Liver (tissue), 9 donors: ENCODE measurements around the gene VPS26B. TPM values are rescaled to one million over a fixed set of nuclear protein-coding genes. Genes with fewer than 3 reads are reported as not detected.

Experiments
- DNase-seq: peaks from one replicate; pipeline ENCODE4 v3.0.0-alpha.2; 2017; ENCODE audit warnings: low spot score
- H3K27ac ChIP-seq, 2 donors: one replicate each; pipeline ENCODE4 v1.7.0; 2013; ENCODE audit warnings: inconsistent platforms in 2 of 2, low read length in 2 of 2, control low read depth in 1 of 2, low read depth in 1 of 2, mild to moderate bottlenecking in 1 of 2
- H3K27me3 ChIP-seq, 4 donors: one replicate each; pipeline versions ENCODE4 v1.6.1 to v1.7.0; 2013; ENCODE audit warnings: low read length in 3 of 4, inconsistent platforms in 1 of 4, mild to moderate bottlenecking in 1 of 4, moderate library complexity in 1 of 4; ENCODE audit not compliant: control insufficient read depth in 4 of 4, insufficient read depth in 4 of 4
- H3K36me3 ChIP-seq, 4 donors: one replicate each; pipeline versions ENCODE4 v1.6.1 to v1.7.0; 2013; ENCODE audit warnings: low read length in 3 of 4, mild to moderate bottlenecking in 3 of 4, low read depth in 1 of 4, moderate library complexity in 1 of 4; ENCODE audit not compliant: control insufficient read depth in 4 of 4, insufficient read depth in 3 of 4
- H3K4me1 ChIP-seq, 4 donors: one replicate each; pipeline versions ENCODE4 v1.6.1 to v1.7.0; 2013; ENCODE audit warnings: low read length in 3 of 4, mild to moderate bottlenecking in 3 of 4, moderate library complexity in 1 of 4; ENCODE audit not compliant: control insufficient read depth in 4 of 4, insufficient read depth in 4 of 4
- H3K4me3 ChIP-seq, 3 donors: one replicate each; pipeline versions ENCODE4 v1.6.1 to v1.7.0; 2013; ENCODE audit warnings: low read length in 3 of 3, control low read depth in 1 of 3, low read depth in 1 of 3, mild to moderate bottlenecking in 1 of 3
- H3K9ac ChIP-seq, 2 donors: one replicate each; pipeline ENCODE4 v1.7.0; 2013; ENCODE audit warnings: low read length in 2 of 2, mild to moderate bottlenecking in 2 of 2, moderate library complexity in 2 of 2, control low read depth in 1 of 2, low read depth in 1 of 2
- H3K9me3 ChIP-seq, 4 donors: one replicate each; pipeline versions ENCODE4 v1.6.1 to v1.7.0; 2013; ENCODE audit warnings: low read length in 3 of 4; ENCODE audit not compliant: control insufficient read depth in 4 of 4
- CTCF ChIP-seq: fragments of 150-350 bp; IDR thresholded peaks from 2 replicates; pipeline ENCODE4 v1.5.1; 2017; ENCODE audit warnings: improper control_type of control experiment, low read depth, low read length; ENCODE audit not compliant: missing input control
- EGR1 ChIP-seq, 2 donors: IDR thresholded peaks; 2 replicates each; pipeline ENCODE4 v1.6.1; 2016 to 2018; ENCODE audit warnings: antibody characterized with exemption in 2 of 2, low read depth in 2 of 2
- FOXA1 ChIP-seq: IDR thresholded peaks from 2 replicates; pipeline ENCODE4 v1.6.1; 2016; ENCODE audit warnings: antibody characterized with exemption
- FOXA2 ChIP-seq: IDR thresholded peaks from 2 replicates; pipeline ENCODE4 v1.6.1; 2016; ENCODE audit warnings: antibody characterized with exemption
- GABPA ChIP-seq, 2 donors: IDR thresholded peaks in 1 of 2; conservative IDR thresholded peaks in 1 of 2; 2 replicates each; pipeline ENCODE4 v1.6.1; 2016; ENCODE audit warnings: antibody characterized with exemption in 2 of 2, mild to moderate bottlenecking in 1 of 2, moderate library complexity in 1 of 2
- HNF4A ChIP-seq, 2 donors: conservative IDR thresholded peaks; 2 replicates each; pipeline ENCODE4 v1.6.1; 2016; ENCODE audit warnings: antibody characterized with exemption in 2 of 2, mild to moderate bottlenecking in 2 of 2
- HNF4G ChIP-seq: IDR thresholded peaks from 2 replicates; pipeline ENCODE4 v1.6.1; 2016; ENCODE audit warnings: antibody characterized with exemption
- JUND ChIP-seq, 2 donors: IDR thresholded peaks; 2 replicates each; pipeline ENCODE4 v1.6.1; 2016; ENCODE audit warnings: antibody characterized with exemption in 2 of 2
- NR2F2 ChIP-seq: IDR thresholded peaks from 2 replicates; pipeline ENCODE4 v1.6.1; 2016; ENCODE audit warnings: antibody characterized with exemption
- RAD21 ChIP-seq, 2 donors: IDR thresholded peaks; 2 replicates each; pipeline ENCODE4 v1.6.1; 2016; ENCODE audit warnings: antibody characterized with exemption in 2 of 2, mild to moderate bottlenecking in 2 of 2
- REST ChIP-seq: IDR thresholded peaks from 2 replicates; pipeline ENCODE4 v1.6.1; 2016; ENCODE audit warnings: antibody characterized with exemption, mild to moderate bottlenecking
- RXRA ChIP-seq, 2 donors: IDR thresholded peaks; 2 replicates each; pipeline ENCODE4 v1.6.1; 2017 to 2018; ENCODE audit warnings: antibody characterized with exemption in 2 of 2, mild to moderate bottlenecking in 1 of 2
- SP1 ChIP-seq: IDR thresholded peaks from 2 replicates; pipeline ENCODE4 v1.6.1; 2018; ENCODE audit warnings: antibody characterized with exemption, mild to moderate bottlenecking
- TAF1 ChIP-seq: conservative IDR thresholded peaks from 2 replicates; pipeline ENCODE4 v1.6.1; 2016; ENCODE audit warnings: antibody characterized with exemption, mild to moderate bottlenecking
- YY1 ChIP-seq: IDR thresholded peaks from 2 replicates; pipeline ENCODE4 v1.6.1; 2016; ENCODE audit warnings: antibody characterized with exemption, mild to moderate bottlenecking
- WGBS: extraction: QIAGEN DNeasy Blood & Tissue Kit; methylation state at CpG from one replicate; pipeline ENCODE4 v1.1.7; 2013; 5-methylcytosine and 5-hydroxymethylcytosine counted together
- polyA plus RNA-seq, 2 donors: library from polyadenylated mRNA; stranded (reverse) in 1 of 2; unstranded in 1 of 2; fragments of 200-250 nt in 1 of 2; fragments of >200 nt in 1 of 2; fragmentation: Nextera tagmentation in 1 of 2; extraction: Ambion mirVana in 1 of 2; gene quantifications; one replicate each; pipeline versions ENCODE4 v1.2.1 to v1.2.3, GENCODE V29; 2013 to 2015
- total RNA-seq, 2 donors: library from RNA; depleted of rRNA; stranded (reverse); fragments of >200 nt; gene quantifications; one replicate each; pipeline ENCODE4 v1.2.3, GENCODE V29; 2014
- TF ChIP-seq, protein P1 (sequence below): IDR thresholded peaks from 2 replicates; pipeline ENCODE4 v1.6.1; 2016; ENCODE audit warnings: antibody characterized with exemption
- TF ChIP-seq, protein P2 (sequence below): IDR thresholded peaks from 2 replicates; pipeline ENCODE4 v1.6.1; 2016; ENCODE audit warnings: antibody characterized with exemption
- TF ChIP-seq, protein P3 (sequence below): IDR thresholded peaks from 2 replicates; pipeline ENCODE4 v1.6.1; 2016; ENCODE audit warnings: antibody characterized with exemption
- donor health status: healthy.
- donor health status: healthy.
- donor health status: healthy.
- donor health status: healthy.
- donor health status: healthy.

The VPS26B gene
- total and polyA plus RNA-seq, 4 donors, result 12.6 to 35.0 (median 20.2) TPM

GRCh38 chr11:134250675-134251074 is 26.2 kb downstream of the VPS26B start:
- H3K4me3 ChIP-seq, result no peak overlapping the region
- no peaks in the 10 kb centered on the region for H3K27me3 ChIP-seq
- peak; percentile 25 to 44 for TF ChIP-seq RAD21 (IDR thresholded peaks at IDR 0.05)
- TF ChIP-seq REST, result peak; percentile 88
- TF ChIP-seq JUND (IDR thresholded peaks at IDR 0.05), result peak in 1 of 2 donors; percentile 60
- TF ChIP-seq EGR1 (IDR thresholded peaks at IDR 0.05; ENCODE audit: low read depth in 2 of 2), result no peak
- TF ChIP-seq CTCF, result no peak
- peak; percentile 88 to 94 for TF ChIP-seq HNF4A (conservative IDR thresholded peaks at IDR 0.05)
- TF ChIP-seq TAF1, result no peak
- peak; percentile 97 to 98 for TF ChIP-seq RXRA (IDR thresholded peaks at IDR 0.05)
- peak in 1 of 2 donors; percentile 11 for TF ChIP-seq GABPA (IDR thresholded peaks at IDR 0.05 in 1 of 2, conservative IDR thresholded peaks at IDR 0.05 in 1 of 2)
- TF ChIP-seq, protein P1, sequence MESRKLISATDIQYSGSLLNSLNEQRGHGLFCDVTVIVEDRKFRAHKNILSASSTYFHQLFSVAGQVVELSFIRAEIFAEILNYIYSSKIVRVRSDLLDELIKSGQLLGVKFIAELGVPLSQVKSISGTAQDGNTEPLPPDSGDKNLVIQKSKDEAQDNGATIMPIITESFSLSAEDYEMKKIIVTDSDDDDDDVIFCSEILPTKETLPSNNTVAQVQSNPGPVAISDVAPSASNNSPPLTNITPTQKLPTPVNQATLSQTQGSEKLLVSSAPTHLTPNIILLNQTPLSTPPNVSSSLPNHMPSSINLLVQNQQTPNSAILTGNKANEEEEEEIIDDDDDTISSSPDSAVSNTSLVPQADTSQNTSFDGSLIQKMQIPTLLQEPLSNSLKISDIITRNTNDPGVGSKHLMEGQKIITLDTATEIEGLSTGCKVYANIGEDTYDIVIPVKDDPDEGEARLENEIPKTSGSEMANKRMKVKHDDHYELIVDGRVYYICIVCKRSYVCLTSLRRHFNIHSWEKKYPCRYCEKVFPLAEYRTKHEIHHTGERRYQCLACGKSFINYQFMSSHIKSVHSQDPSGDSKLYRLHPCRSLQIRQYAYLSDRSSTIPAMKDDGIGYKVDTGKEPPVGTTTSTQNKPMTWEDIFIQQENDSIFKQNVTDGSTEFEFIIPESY, result peak; percentile 87
- peak; percentile 56 for TF ChIP-seq NR2F2
- peak; percentile 99 for TF ChIP-seq SP1
- TF ChIP-seq, protein P2, sequence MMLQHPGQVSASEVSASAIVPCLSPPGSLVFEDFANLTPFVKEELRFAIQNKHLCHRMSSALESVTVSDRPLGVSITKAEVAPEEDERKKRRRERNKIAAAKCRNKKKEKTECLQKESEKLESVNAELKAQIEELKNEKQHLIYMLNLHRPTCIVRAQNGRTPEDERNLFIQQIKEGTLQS, result peak; percentile 61
- TF ChIP-seq, protein P3, sequence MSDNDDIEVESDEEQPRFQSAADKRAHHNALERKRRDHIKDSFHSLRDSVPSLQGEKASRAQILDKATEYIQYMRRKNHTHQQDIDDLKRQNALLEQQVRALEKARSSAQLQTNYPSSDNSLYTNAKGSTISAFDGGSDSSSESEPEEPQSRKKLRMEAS, result peak; percentile 79
- peak; percentile 97 for TF ChIP-seq FOXA1
- peak; percentile 44 for TF ChIP-seq HNF4G
- peak; percentile 89 for TF ChIP-seq YY1
- TF ChIP-seq FOXA2, result peak; percentile 97
- H3K9me3 ChIP-seq, result no peaks in the 10 kb centered on the region
- WGBS, result 29% methylated on average over 2 of the region's 2 CpGs
- peaks cover 11 to 34% (median 30%) of the 10 kb centered on the region in 4 donors for H3K4me1 ChIP-seq
- no peak for DNase-seq
- peaks cover 0 to 36% (median 31%) of the 10 kb centered on the region in 4 donors for H3K36me3 ChIP-seq
- H3K27ac ChIP-seq, result peak overlapping the region; percentile 79 to 84
- peak overlapping the region in 1 of 2 donors; percentile 76 for H3K9ac ChIP-seq
